ENCODE measurements around the gene KAT8. TPM values are rescaled to one million over a fixed set of nuclear protein-coding genes. Genes with fewer than 3 reads are reported as not detected.

KAT8 gene
- total and polyA plus RNA-seq, 9 of the 15 experiments (the other 6 are each of a cell fraction or from before 2014, with no cell fraction given) = 10.0 to 98.5 (median 76.4) TPM

GRCh38 chr16:31073970-31074813, 43.3 kb upstream of the KAT8 start, which contains the start of the genes ZNF646 and ZNF668 (continued):
- TF ChIP-seq EP300 (IDR thresholded peaks at IDR 0.05; ENCODE audit: low read length) (peak; percentile 45), ELK1 (CRISPR knock-in tag; IDR thresholded peaks at IDR 0.05) (no peak), SOX6 (IDR thresholded peaks at IDR 0.05) (peak; percentile 72; the same call in 1 of the 2 replicates), SFPQ (IDR thresholded peaks at IDR 0.05; ENCODE audit: low read depth, low read length) (no peak), E2F5 (CRISPR knock-in tag; IDR thresholded peaks at IDR 0.05) (peak; percentile 53; the same call in 1 of the 2 replicates), ZBTB11 (CRISPR knock-in tag; IDR thresholded peaks at IDR 0.05) (peak; percentile 94 to 99 (median 98)), NFE2 (IDR thresholded peaks at IDR 0.05; ENCODE audit: low read depth) (0 out of 2 replicates have a peak, but pooled peaks have one; percentile 1), NCOA6 (IDR thresholded peaks at IDR 0.05) (no peak), ZNF23 (CRISPR knock-in tag; IDR thresholded peaks at IDR 0.05) (no peak), KDM4B (IDR thresholded peaks at IDR 0.05; ENCODE audit: borderline replicate concordance in 2 of 2, low read depth in 1 of 2) (peak in 1 of 2 experiments; percentile 98; a peak in 2 of 4 replicates), ELF4 (CRISPR knock-in tag; IDR thresholded peaks at IDR 0.05) (peak; percentile 65; the same call in 1 of the 2 replicates), RBM15 (IDR thresholded peaks at IDR 0.05; ENCODE audit: insufficient read depth, low read length) (no peak), ATF4 (CRISPR knock-in tag; IDR thresholded peaks at IDR 0.05) (no peak), ZBTB12 (CRISPR knock-in tag; IDR thresholded peaks at IDR 0.05) (peak; percentile 87), SPI1 (IDR thresholded peaks at IDR 0.05; ENCODE audit: borderline replicate concordance, low read depth, low read length) (peak; percentile 94), MBD2 (IDR thresholded peaks at IDR 0.05; ENCODE audit: borderline replicate concordance, low read depth) (peak; percentile 58)
